CD4-positive, alpha-beta T cell treated with Interleukin-15 for 1 hour (primary cell): ENCODE measurements around the gene HEMGN.
A peak's percentile ranks its signal among the peaks of the same experiment; 100 is the strongest.

Experiments
- DNase-seq: peaks from one replicate; pipeline ENCODE4 v3.0.0-alpha.2; 2020

HEMGN gene

GRCh38 chr9:97928986-97929604 is 8.9 kb downstream of the HEMGN start:
- DNase-seq, result no peak

DNA sequence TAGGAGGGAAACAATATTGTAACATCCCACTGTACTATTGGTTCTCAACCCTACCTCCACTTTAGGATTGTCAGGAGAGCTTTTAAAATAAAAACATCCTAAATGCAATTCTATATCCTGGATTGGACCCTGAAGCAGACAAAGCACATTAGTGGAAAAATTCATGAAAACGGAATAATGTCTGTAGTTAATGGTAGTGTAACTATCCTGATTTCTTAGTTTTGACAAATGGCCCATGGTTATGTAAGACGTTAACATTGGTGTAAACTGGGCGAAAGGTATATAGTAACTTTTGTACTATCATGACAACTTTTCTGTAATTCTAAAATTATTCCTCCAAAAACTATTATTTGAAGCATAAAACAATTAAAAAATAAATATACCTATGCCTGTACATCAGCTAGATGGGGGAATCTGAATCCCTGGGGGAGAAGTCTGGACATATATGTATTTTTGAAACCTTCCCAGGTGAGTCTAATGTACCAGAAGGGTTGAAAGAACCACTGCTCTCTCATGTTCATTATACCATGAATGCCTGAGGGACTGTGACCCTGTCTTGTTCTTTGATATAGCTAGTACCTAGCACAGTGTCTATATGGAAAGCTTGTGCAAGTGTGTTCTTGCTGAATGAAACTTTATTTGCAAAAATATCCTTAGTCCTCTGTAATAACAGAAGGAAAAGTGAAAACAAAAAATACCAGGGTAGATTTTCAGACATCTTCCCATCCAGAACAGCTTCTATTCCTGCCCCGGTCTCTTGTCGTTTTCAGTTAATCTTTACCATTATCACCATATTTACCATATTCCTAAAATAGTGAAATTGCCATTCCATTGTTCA is 12.3 kb downstream of the HEMGN start:
- DNase-seq, result no peak

DNA sequence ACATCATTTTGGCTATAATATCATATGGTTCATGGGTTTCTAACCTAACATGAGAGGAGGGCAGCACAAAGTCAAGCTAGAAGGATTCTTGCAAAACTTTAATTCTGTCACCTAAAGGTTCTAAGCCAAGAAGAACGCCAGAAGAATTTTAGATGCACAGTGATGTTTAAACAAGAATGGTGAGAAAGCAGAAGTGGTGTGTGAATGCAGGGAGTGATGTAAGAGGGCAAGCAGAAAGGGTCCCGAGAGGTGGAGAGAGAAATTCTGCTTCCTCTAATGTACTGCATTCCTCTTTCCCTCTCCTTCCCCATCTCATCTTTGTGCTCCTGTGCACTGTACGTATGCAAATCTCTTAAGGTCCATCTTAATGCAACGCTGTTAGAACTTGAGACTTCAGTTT is 13.6 kb downstream of the HEMGN start:
- no peak for DNase-seq

DNA sequence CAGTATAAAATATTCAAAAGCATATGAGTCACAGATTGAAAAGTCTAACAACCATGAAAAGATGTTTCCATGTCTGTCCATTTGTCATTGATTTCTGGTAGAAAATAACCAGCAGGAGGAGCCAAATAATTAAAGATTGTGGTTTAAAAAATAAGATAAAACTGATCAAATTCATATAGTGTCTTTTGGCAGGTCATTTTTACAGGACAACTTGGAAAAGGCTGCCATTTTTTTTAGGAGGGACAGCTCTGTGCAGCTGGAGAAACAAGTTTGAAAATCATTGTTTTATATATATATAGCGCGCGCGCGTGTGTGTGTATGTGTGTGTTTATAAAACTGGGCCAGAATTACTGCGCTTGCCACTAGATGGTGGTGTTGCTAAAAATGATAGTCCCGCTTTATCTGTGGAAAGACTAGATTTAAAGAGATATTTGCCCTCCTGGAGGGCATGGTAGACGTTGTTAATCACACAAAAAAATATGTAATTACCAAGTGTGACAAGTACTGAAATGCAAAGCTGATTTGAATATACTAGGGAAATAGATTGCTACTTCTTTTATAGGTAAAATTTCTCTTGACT is 14.4 kb downstream of the HEMGN start:
- DNase-seq, result peak; percentile 74

DNA sequence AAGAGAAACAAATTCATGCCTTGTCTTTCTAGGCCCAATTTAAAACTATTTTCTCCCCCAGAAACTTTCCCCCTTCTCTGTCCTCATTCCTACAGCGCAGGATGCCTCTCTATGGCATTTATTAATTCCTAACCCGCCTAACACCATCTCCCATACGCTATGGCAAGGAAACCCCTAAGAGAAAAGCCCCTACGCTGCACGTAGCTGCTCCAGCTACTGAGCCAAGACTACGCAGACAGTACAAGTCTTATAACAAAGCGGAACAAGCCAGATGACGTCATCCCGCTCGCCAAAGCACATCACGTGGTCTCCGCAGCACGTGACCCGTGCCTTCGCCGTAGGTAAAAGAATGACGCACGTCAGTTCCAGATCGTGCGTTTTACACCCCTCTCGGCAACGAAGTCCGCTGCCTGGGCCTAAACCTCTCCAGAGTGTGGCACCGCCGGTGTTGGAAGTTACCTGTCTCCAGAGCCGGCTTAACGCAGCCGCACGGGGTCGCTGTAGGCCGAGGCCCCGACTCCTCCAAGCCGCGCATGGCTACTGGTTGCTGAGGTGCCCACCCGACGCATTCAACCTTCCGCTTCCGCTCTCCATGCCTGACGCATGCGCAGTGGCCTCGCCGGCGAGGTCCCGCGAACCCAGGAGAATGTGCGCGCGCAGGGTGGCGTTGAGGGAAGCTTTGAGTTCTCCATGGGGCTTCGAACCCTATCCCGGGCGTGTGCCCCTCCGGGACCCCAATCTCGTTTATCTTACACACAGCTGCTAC is 15.8 kb downstream of the HEMGN start, which contains the start of gene TRMO:
TRMO (minus strand) TSS at position 542 of the 766 bp plus-strand sequence; CDS start at position 535, 7 bp downstream.
- DNase-seq, result peak; percentile 98

DNA sequence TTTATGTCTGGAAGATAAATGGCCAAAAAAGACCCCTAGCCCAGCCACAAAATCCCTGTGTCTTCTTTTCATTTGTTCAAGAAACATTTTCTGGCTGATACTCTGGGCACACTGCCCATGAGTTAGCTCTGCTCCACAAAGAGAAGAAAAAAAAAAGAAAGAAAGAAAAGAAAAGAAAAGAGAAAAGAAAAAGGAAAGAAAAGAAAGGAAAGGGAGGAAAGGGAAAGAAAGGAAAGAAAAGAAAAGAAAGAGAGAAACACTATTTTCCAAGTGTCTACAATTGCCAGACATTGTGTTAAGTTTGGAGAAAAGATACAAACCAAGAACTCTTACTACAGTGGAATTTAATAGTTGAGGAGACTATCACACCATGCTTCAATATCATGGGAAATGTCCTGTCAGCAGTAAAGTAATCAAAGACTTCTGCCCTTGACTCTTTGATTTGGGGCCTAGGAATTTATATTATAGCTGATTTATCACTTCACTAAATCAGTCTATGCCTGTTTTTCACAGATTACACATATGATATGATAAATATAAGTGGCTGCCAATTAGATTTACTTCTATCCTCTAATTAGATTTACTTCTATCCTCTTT is 18.7 kb downstream of the HEMGN start:
- no peak for DNase-seq

DNA sequence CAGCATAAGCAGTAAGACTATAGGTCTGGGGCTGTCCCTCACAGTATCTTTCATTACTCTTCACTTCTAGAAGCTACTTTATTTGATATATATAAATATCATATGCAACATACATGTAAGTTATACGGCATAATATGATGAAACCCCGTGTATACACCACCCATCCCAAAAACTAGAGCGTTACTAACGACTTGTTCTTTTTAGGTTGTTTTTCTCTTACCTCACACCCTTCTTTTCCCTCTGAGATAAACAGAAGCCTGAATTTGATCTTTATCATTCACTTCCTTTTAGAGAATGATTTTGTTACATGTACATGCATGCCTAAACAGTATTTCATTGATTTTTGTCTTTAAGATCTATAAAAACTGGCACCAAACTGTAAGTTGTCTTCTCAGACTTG is 19.4 kb downstream of the HEMGN start:
- DNase-seq, result no peak

DNA sequence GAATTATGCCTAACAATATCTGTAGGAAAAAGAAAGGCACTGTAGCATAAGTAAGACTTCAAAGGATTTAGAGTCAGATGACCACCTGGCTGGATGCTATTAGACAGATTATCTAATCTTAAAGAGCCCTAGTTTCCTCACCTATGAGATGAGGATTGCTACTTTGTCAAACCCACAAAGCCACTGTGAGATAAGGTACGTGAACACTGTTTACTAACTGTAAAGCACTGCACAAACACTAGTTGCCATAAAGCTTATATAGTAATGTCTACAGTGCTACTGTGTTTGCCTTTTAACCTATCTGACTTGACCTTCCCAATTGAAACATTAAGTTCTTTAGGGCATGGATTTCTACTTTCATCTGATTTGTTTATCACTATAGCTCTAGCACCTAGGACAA is 26.0 kb downstream of the HEMGN start:
- DNase-seq, result no peak

DNA sequence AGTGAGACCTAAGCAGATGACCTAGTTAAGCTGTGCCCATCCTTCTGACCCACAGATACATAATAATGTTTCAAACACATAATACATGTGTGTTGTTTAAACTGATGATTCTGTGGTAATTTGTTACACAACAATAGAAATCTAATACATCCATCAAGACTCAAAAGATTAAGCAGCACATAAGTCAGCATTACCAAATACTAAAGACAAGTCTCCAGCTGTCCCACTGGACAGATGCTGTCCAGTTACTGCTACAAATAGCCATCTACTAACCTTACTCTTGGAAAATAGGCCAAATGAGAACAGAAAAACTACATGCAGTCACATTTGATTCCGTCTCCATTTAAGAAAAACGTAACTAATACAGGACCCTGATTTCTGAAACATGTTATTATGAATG is 26.4 kb downstream of the HEMGN start:
- DNase-seq, result no peak

- DNase-seq, result no peak
Observed at GRCh38 chr9:97910357-97910756, 27.6 kb downstream of the HEMGN start.

DNA sequence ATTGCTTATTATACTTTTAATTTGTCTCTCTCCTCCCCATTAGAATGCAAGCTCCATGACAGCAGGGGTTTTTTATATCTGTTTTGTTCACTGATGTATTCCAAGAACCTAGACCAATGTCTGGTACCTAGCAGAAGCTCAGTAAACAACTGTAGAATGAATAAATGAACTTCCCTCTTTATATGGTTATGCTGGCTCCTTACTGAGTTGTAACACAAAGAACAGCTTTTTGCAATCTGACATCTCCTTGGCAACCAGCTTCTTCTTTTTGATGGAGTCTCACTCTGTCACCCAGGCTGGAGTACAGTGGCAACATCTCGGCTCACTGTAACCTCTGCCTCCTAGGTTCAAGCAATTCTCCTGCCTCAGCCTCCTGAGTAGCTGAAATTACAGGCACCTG is 29.3 kb downstream of the HEMGN start:
- DNase-seq, result peak; percentile 46

DNA sequence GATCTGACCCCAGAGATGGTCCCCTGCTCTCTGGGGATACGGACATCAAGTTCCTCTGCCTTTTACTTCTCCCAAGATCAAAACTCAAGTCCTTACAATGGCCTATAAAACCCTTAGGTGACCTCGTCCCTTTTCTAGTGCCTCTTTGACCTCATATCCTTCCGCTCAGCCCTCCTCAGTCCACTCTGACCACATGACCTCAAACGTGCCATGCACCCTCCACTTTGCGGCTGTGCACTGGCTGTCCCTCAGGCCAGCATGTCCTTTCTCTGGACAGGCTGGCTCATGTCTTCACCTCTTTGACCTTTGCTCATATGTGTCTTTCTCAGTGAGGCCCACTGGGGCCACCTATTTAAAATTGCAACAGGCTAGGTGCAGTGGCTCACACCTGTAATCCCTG is 30.3 kb downstream of the HEMGN start:
- DNase-seq, result no peak

DNA sequence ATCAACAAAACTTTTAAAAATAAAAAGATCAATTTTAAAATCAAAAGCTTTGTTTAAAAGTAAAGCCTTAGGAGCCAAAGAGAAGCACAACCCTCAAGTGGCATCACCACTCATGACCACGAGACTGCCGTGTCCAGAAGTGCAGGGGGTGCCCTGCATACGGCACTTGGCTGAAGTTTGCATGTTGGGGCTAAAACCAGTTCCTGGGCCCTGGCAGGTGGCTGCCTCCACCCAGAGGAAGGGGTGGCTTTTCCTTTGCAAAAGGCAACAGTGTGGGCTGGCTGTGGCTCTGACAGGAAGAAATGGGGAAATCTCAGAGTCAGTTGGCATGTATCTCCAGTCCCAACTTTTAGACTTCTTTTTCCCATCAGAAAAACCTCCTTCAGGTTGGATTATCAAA is 30.9 kb downstream of the HEMGN start:
- DNase-seq, result peak; percentile 35

- peak; percentile 77 for DNase-seq
Observed at GRCh38 chr9:97906236-97906831, 31.6 kb downstream of the HEMGN start.

DNA sequence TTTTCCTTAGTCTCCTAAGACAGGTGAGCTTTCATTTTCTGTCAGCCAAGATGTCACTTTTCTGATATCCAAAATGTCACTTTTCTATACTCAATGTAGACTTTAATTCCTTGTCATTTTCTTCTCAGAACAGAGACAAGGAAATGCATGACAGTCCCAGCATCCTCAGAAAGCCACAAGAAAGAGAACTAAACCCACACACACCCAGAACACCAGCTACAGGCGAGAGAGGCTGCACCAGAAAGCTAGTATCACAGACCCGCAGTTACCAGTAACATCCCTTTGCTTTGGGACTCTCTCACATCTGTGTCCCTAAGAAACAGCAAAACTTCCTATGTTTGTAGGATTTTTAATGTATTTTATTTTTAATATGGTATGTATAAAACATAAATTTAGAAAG is 32.7 kb downstream of the HEMGN start:
- DNase-seq, result peak; percentile 71

GRCh38 chr9:97904725-97905124 is 33.2 kb downstream of the HEMGN start:
- peak; percentile 45 for DNase-seq

DNA sequence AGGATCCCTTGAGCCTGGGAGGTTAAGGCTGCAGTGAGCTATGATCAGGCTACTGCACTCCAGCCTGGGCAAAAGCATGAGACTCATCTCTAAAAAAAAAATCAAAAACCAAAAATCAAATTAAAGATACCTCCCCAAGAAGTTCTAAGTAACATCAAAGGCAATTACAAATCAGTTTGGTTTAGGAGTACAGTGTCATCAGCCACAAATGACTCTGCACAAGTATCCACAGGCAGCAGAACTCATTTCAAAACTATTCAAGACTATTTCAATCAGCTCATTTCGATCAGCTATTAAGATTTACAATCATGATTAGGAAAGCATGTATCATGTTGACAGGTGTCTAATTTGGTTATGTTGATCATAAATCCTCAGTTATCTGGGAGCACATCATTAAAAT is 34.8 kb downstream of the HEMGN start:
- no peak for DNase-seq

GRCh38 chr9:97900738-97901565 is 37.0 kb downstream of the HEMGN start:
- no peak for DNase-seq

DNA sequence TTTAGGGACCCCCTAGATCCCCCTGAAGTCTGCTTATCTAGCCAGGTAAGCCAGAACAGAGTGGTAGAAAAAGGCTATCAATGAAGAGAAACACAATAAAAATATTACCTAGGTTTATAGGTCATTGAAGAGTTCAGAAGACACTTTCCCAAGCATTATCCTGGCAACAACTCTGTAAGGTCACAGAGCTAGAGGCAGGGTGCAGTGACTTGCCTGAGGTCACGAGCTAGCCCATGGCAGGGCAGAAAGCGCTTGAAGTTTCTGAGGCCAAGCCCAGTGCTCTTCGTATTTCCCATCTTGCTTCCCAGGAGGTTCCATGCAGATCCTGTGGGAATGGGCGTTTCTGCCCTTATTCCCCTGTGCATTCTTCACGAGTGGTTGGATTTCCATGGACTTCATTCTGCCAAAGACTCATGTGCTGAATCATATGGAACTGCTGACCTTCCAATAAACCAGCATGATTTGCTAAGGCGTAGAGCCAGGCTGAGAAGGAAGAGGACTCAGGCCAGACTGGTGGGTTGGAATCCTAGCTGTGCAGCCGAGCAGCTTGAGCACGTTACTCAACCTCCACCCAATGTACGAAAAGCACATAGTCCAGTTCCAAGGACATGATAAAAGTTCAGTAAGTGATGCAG is 37.8 kb downstream of the HEMGN start:
- DNase-seq, result no peak

GRCh38 chr9:97895695-97896332 is 42.2 kb downstream of the HEMGN start:
- no peak for DNase-seq

DNA sequence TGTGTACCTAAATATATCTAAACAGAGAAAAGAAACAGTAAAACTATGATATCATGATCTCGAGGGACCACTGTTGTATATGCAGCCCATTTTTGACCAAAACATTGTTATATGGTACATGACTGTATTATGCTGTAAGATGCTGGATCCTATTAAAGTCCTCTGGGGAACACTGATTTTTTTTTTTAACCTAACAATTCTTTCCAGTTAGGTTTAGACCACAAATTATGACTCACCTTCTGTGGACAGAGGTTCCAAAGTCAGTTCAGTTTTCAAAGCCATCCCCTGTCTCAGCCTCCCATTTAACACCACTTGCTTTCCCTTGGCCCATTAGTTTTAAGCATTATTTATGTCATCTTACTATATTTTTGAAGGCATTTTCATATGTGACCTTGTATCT is 42.8 kb downstream of the HEMGN start:
- no peak for DNase-seq
